GM23338 (cell line): ENCODE results near the gene RAB8B. TPM values are rescaled to one million over a fixed set of nuclear protein-coding genes. Genes with fewer than 3 reads are reported as not detected.

Experiments
- ATAC-seq: fragments of 200-7000 bp; cut with Tn5 transposase; 3 replicates; pipeline ENCODE4 v1.9.1; 2020
- DNase-seq: peaks from one replicate; pipeline ENCODE4 v3.0.0-alpha.2; 2015; ENCODE audit warnings: low spot score
- H2AFZ ChIP-seq: fragments of 200-600 bp; sonication (generic); 2 replicates; pipeline ENCODE4 v1.8.0; 2016; ENCODE audit warnings: antibody characterized with exemption, mild to moderate bottlenecking, moderate library complexity
- H3F3A ChIP-seq: fragments of 200-600 bp; sonication (generic); replicated peaks from 2 replicates; pipeline ENCODE4 v1.8.0; 2017; ENCODE audit warnings: antibody characterized with exemption, mixed run types, low read depth
- H3K27ac ChIP-seq: fragments of 200-600 bp; sonication (generic); 2 replicates; pipeline ENCODE4 v1.6.1; 2016; ENCODE audit warnings: low read depth
- H3K27me3 ChIP-seq: fragments of 200-600 bp; sonication (generic); 2 replicates; pipeline ENCODE4 v1.8.0; 2016; ENCODE audit warnings: mild to moderate bottlenecking, mixed run types, moderate library complexity; ENCODE audit not compliant: insufficient read depth
- H3K36me3 ChIP-seq: fragments of 200-600 bp; sonication (generic); 2 replicates; pipeline ENCODE4 v1.8.0; 2016; ENCODE audit warnings: mild to moderate bottlenecking; ENCODE audit not compliant: insufficient read depth
- H3K4me1 ChIP-seq: fragments of 200-600 bp; sonication (generic); 2 replicates; pipeline ENCODE4 v1.8.0; 2016; ENCODE audit warnings: mild to moderate bottlenecking, moderate library complexity; ENCODE audit not compliant: insufficient read depth
- H3K4me2 ChIP-seq: fragments of 200-600 bp; sonication (generic); 2 replicates; pipeline ENCODE4 v1.7.1; 2017; ENCODE audit warnings: mixed run types
- H3K4me3 ChIP-seq: fragments of 200-600 bp; sonication (generic); 2 replicates; pipeline ENCODE4 v1.6.1; 2016; ENCODE audit warnings: mixed run types
- H3K79me2 ChIP-seq: fragments of 200-600 bp; sonication (generic); replicated peaks from 2 replicates; pipeline ENCODE4 v1.8.0; 2017; ENCODE audit warnings: mild to moderate bottlenecking; ENCODE audit not compliant: insufficient read depth
- H3K9me2 ChIP-seq: fragments of 200-600 bp; sonication (generic); 2 replicates; pipeline ENCODE4 v1.8.0; 2017; ENCODE audit not compliant: insufficient read depth
- H4K20me1 ChIP-seq: fragments of 200-600 bp; sonication (generic); replicated peaks from 2 replicates; pipeline ENCODE4 v1.8.0; 2017; ENCODE audit warnings: mild to moderate bottlenecking; ENCODE audit not compliant: insufficient read depth
- H3K27ac Mint-ChIP-seq: 2 replicates; pipeline ENCODE4 v1.8.0; 2020; ENCODE audit warnings: inconsistent platforms, mild to moderate bottlenecking, moderate library complexity, mixed read lengths
- H3K27me3 Mint-ChIP-seq: 3 replicates; pipeline ENCODE4 v1.8.0; 2022; ENCODE audit warnings: low read depth, mild to moderate bottlenecking, moderate library complexity, mixed read lengths, inconsistent platforms; ENCODE audit not compliant: insufficient read depth, poor library complexity
- H3K36me3 Mint-ChIP-seq: 3 replicates; pipeline ENCODE4 v1.8.0; 2021; ENCODE audit warnings: low read depth, mild to moderate bottlenecking, inconsistent platforms, moderate library complexity, mixed read lengths
- H3K4me1 Mint-ChIP-seq: 3 replicates; pipeline ENCODE4 v1.8.0; 2020; ENCODE audit warnings: mild to moderate bottlenecking, inconsistent platforms, mixed read lengths
- H3K4me3 Mint-ChIP-seq: 3 replicates; pipeline ENCODE4 v1.8.0; 2021; ENCODE audit warnings: moderate library complexity, mild to moderate bottlenecking, inconsistent platforms, mixed read lengths
- H3K9me3 Mint-ChIP-seq: 3 replicates; pipeline ENCODE4 v1.8.0; 2020; ENCODE audit warnings: moderate library complexity, mild to moderate bottlenecking, inconsistent platforms, mixed read lengths
- EZH2 ChIP-seq: fragments of 200-600 bp; sonication (generic); IDR thresholded peaks from one replicate; pipeline ENCODE4 v1.8.0; 2017; ENCODE audit warnings: antibody characterized with exemption, mild to moderate bottlenecking, low read depth; ENCODE audit not compliant: unreplicated experiment
- EZH2phosphoT487 ChIP-seq: fragments of 200-600 bp; sonication (generic); IDR thresholded peaks from one replicate; pipeline ENCODE4 v1.8.1; 2018; ENCODE audit warnings: antibody characterized with exemption; ENCODE audit not compliant: unreplicated experiment
- JUNB ChIP-seq: IDR thresholded peaks from one replicate; pipeline ENCODE4 v1.6.1; 2016; ENCODE audit warnings: antibody characterized with exemption; ENCODE audit not compliant: unreplicated experiment
- NANOG ChIP-seq: IDR thresholded peaks from 2 replicates; pipeline ENCODE4 v1.6.1; 2016; ENCODE audit warnings: antibody characterized with exemption, borderline replicate concordance
- POLR2AphosphoS5 ChIP-seq: IDR thresholded peaks from 2 replicates; pipeline ENCODE4 v1.6.1; 2016; ENCODE audit warnings: antibody characterized with exemption, low read depth
- STAT1 ChIP-seq: IDR thresholded peaks from one replicate; pipeline ENCODE4 v1.6.1; 2016; ENCODE audit warnings: antibody characterized with exemption; ENCODE audit not compliant: unreplicated experiment
- ZNF114 ChIP-seq: fragments of 250-450 bp; sonication (Bioruptor Pico); IDR thresholded peaks from 2 replicates; pipeline ENCODE4 v1.5.0; 2020; ENCODE audit warnings: mild to moderate bottlenecking, moderate library complexity
- ZNF331 ChIP-seq: fragments of 250-450 bp; sonication (Bioruptor Pico); IDR thresholded peaks from 2 replicates; pipeline ENCODE4 v1.5.0; 2020; ENCODE audit warnings: low read depth, mild to moderate bottlenecking, moderate library complexity
- polyA plus RNA-seq: library from polyadenylated mRNA; unstranded; fragments of >200 nt; fragmentation: Nextera tagmentation; extraction: Ambion mirVana; gene quantifications from 2 replicates; pipeline ENCODE4 v1.2.1, GENCODE V29; 2016
- total RNA-seq: library from RNA; depleted of rRNA; stranded (reverse); fragments of >200 nt; shearing (Covaris generic); gene quantifications from 2 replicates; pipeline ENCODE4 v1.2.3, GENCODE V29; 2014
- TF ChIP-seq, protein P1 (sequence below): IDR thresholded peaks from one replicate; pipeline ENCODE4 v1.6.1; 2018; ENCODE audit warnings: antibody characterized with exemption; ENCODE audit not compliant: unreplicated experiment
- TF ChIP-seq, protein P2 (sequence below), 2 experiments: fragments of 200-600 bp in 1 of 2; sonication (generic) in 1 of 2; conservative IDR thresholded peaks; 2 replicates each; pipeline versions ENCODE4 v1.5.1 to v1.6.1; 2016 to 2017; ENCODE audit warnings: antibody characterized with exemption in 2 of 2, low read depth in 2 of 2, mild to moderate bottlenecking in 2 of 2, moderate library complexity in 1 of 2

The RAB8B gene
- total and polyA plus RNA-seq, 2 experiments from 2014 or later: 23.2 to 41.7 TPM

DNA sequence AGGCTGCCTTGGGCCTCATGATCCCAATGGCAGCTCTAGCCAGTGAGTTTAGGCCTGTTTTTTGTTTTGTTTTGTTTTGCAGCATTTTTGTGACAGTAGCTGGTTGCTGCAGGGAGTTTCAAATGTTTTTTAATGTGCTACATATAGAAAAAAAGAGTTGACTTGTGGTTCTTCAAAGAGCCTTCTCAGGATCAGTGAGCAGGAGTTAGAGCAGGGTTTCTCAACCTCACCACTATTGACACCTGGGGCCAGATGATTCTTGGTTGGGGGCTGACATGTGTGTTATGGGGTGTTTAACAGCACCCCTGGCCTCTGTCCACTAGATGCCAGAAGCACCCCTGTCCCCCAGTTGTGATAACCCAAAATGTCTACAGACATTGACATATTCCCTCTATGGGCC lies 105.9 kb downstream of the RAB8B start:
- H4K20me1 ChIP-seq: no peaks in the 10 kb centered on the region
- Mint-ChIP-seq H3K36me3 (peaks cover 30% of the 10 kb centered on the region; the same call in 2 of the 3 replicates), H3K4me3 (no peak overlapping the region), H3K4me1 (peaks cover 14% of the 10 kb centered on the region), H3K27ac (no peak overlapping the region), H3K27me3 (no peaks in the 10 kb centered on the region), H3K9me3 (no peaks in the 10 kb centered on the region; the same call in 2 of the 3 replicates)
- no peaks in the 10 kb centered on the region for H3K4me1 ChIP-seq
- H3K79me2 ChIP-seq: no peaks in the 10 kb centered on the region
- no peak for ATAC-seq
- H3K4me3 ChIP-seq: no peak overlapping the region
- DNase-seq: no peak
- H3K4me2 ChIP-seq: no peak overlapping the region
- H3K36me3 ChIP-seq: no peaks in the 10 kb centered on the region
- TF ChIP-seq EZH2phosphoT487: no peak
- TF ChIP-seq JUNB: no peak
- no peak for TF ChIP-seq NANOG
- TF ChIP-seq EZH2: no peak
- TF ChIP-seq ZNF114 (CRISPR knock-in tag): no peak
- TF ChIP-seq, protein P1, sequence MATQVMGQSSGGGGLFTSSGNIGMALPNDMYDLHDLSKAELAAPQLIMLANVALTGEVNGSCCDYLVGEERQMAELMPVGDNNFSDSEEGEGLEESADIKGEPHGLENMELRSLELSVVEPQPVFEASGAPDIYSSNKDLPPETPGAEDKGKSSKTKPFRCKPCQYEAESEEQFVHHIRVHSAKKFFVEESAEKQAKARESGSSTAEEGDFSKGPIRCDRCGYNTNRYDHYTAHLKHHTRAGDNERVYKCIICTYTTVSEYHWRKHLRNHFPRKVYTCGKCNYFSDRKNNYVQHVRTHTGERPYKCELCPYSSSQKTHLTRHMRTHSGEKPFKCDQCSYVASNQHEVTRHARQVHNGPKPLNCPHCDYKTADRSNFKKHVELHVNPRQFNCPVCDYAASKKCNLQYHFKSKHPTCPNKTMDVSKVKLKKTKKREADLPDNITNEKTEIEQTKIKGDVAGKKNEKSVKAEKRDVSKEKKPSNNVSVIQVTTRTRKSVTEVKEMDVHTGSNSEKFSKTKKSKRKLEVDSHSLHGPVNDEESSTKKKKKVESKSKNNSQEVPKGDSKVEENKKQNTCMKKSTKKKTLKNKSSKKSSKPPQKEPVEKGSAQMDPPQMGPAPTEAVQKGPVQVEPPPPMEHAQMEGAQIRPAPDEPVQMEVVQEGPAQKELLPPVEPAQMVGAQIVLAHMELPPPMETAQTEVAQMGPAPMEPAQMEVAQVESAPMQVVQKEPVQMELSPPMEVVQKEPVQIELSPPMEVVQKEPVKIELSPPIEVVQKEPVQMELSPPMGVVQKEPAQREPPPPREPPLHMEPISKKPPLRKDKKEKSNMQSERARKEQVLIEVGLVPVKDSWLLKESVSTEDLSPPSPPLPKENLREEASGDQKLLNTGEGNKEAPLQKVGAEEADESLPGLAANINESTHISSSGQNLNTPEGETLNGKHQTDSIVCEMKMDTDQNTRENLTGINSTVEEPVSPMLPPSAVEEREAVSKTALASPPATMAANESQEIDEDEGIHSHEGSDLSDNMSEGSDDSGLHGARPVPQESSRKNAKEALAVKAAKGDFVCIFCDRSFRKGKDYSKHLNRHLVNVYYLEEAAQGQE: no peak
- TF ChIP-seq POLR2AphosphoS5: no peak
- no peaks in the 10 kb centered on the region for H3K9me2 ChIP-seq
- H3F3A ChIP-seq: no peaks in the 10 kb centered on the region
- no peak overlapping the region for H3K27ac ChIP-seq
- H3K27me3 ChIP-seq: no peaks in the 10 kb centered on the region
- no peak overlapping the region for H2AFZ ChIP-seq

DNA sequence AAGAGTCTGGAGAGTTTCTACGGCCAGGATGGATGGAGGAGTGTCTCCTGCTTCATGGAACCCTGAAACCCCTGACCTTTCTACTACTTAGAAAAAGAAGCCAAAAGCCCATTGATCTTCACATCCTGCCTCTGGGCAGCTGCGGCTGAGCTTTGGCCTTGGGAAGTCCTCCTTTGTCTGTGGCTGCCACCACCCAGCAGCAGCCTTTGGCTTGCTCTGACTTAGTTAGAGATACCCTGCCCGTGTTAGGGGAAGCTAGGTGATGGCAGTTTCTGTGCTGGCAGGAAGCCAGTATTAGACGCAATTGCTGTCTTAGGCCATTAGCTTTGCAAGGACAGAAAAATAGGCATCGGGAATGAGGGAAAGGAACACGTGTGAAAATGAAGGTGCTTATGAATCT lies 106.8 kb downstream of the RAB8B start:
- Histone ChIP-seq H3K79me2 (no peaks in the 10 kb centered on the region), H3K27ac (no peak overlapping the region), H3K4me3 (no peak overlapping the region), H3K27me3 (no peaks in the 10 kb centered on the region), H2AFZ (no peak overlapping the region), H3K4me2 (no peak overlapping the region), H3K9me2 (no peaks in the 10 kb centered on the region), H3K36me3 (no peaks in the 10 kb centered on the region), H3K4me1 (no peaks in the 10 kb centered on the region), H3F3A (no peaks in the 10 kb centered on the region), H4K20me1 (no peaks in the 10 kb centered on the region)
- no peak for DNase-seq
- H3K27ac Mint-ChIP-seq: no peak overlapping the region
- H3K36me3 Mint-ChIP-seq: peaks cover 30% of the 10 kb centered on the region; the same call in 2 of the 3 replicates
- no peak overlapping the region for H3K4me3 Mint-ChIP-seq
- H3K4me1 Mint-ChIP-seq: peaks cover 13% of the 10 kb centered on the region
- H3K9me3 Mint-ChIP-seq: no peaks in the 10 kb centered on the region; the same call in 2 of the 3 replicates
- H3K27me3 Mint-ChIP-seq: no peaks in the 10 kb centered on the region
- no peak for ATAC-seq
- no peak for TF ChIP-seq JUNB
- TF ChIP-seq STAT1: no peak
- TF ChIP-seq, protein P2, sequence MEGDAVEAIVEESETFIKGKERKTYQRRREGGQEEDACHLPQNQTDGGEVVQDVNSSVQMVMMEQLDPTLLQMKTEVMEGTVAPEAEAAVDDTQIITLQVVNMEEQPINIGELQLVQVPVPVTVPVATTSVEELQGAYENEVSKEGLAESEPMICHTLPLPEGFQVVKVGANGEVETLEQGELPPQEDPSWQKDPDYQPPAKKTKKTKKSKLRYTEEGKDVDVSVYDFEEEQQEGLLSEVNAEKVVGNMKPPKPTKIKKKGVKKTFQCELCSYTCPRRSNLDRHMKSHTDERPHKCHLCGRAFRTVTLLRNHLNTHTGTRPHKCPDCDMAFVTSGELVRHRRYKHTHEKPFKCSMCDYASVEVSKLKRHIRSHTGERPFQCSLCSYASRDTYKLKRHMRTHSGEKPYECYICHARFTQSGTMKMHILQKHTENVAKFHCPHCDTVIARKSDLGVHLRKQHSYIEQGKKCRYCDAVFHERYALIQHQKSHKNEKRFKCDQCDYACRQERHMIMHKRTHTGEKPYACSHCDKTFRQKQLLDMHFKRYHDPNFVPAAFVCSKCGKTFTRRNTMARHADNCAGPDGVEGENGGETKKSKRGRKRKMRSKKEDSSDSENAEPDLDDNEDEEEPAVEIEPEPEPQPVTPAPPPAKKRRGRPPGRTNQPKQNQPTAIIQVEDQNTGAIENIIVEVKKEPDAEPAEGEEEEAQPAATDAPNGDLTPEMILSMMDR (conservative IDR thresholded peaks at IDR 0.05; ENCODE audit: low read depth in 2 of 2): no peak
- TF ChIP-seq EZH2phosphoT487: no peak
- no peak for TF ChIP-seq ZNF331 (CRISPR knock-in tag)
- TF ChIP-seq ZNF114 (CRISPR knock-in tag): no peak
- TF ChIP-seq, protein P1: no peak
